Neural progenitor cell (in vitro differentiated cells): Measurements from ENCODE around the gene MYBPC1. TPM values are rescaled to one million over a fixed set of nuclear protein-coding genes. Genes with fewer than 3 reads are reported as not detected.

ENCODE experiments used
- DNase-seq: peaks from one replicate; pipeline ENCODE4 v3.0.0-alpha.2; 2016; ENCODE audit warnings: low spot score
- H2AFZ ChIP-seq: fragments of 200-600 bp; sonication (generic); replicated peaks from 2 replicates; pipeline ENCODE4 v1.6.1; 2016; ENCODE audit warnings: antibody characterized with exemption
- H3F3A ChIP-seq: fragments of 200-600 bp; sonication (generic); 2 replicates; pipeline ENCODE4 v1.6.1; 2016; ENCODE audit warnings: antibody characterized with exemption, low read depth
- H3K27ac ChIP-seq: fragments of 200-600 bp; sonication (generic); 2 replicates; pipeline ENCODE4 v1.5.1; 2016; ENCODE audit warnings: mild to moderate bottlenecking
- H3K27me3 ChIP-seq: fragments of 200-600 bp; sonication (generic); 2 replicates; pipeline ENCODE4 v1.6.1; 2016; ENCODE audit warnings: mild to moderate bottlenecking, moderate library complexity
- H3K36me3 ChIP-seq: fragments of 200-600 bp; sonication (generic); 2 replicates; pipeline ENCODE4 v1.5.1; 2016
- H3K4me1 ChIP-seq: fragments of 200-600 bp; sonication (generic); 2 replicates; pipeline ENCODE4 v1.6.1; 2016; ENCODE audit warnings: mixed run types
- H3K4me2 ChIP-seq: fragments of 200-600 bp; sonication (generic); 2 replicates; pipeline ENCODE4 v1.6.1; 2016
- H3K4me3 ChIP-seq: fragments of 200-600 bp; sonication (generic); 2 replicates; pipeline ENCODE4 v1.5.1; 2016
- H3K79me2 ChIP-seq: fragments of 200-600 bp; sonication (generic); 2 replicates; pipeline ENCODE4 v1.6.1; 2016; ENCODE audit warnings: low read depth
- H3K9ac ChIP-seq: fragments of 200-600 bp; sonication (generic); 2 replicates; pipeline ENCODE4 v1.6.1; 2016
- H3K9me3 ChIP-seq: fragments of 200-600 bp; sonication (generic); 2 replicates; pipeline ENCODE4 v1.5.1; 2016; ENCODE audit warnings: low read depth
- H4K20me1 ChIP-seq: fragments of 200-600 bp; sonication (generic); 2 replicates; pipeline ENCODE4 v1.6.1; 2016; ENCODE audit warnings: low read depth
- H3K27ac Mint-ChIP-seq: 3 replicates; pipeline ENCODE4 v1.8.0; 2021; ENCODE audit warnings: mixed read lengths
- H3K27me3 Mint-ChIP-seq: 2 replicates; pipeline ENCODE4 v1.8.0; 2022; ENCODE audit warnings: low read depth, mild to moderate bottlenecking, inconsistent platforms, moderate library complexity, mixed read lengths; ENCODE audit not compliant: insufficient read depth
- H3K36me3 Mint-ChIP-seq: 3 replicates; pipeline ENCODE4 v1.8.0; 2021; ENCODE audit warnings: mixed read lengths
- H3K4me1 Mint-ChIP-seq: 3 replicates; pipeline ENCODE4 v1.8.0; 2021; ENCODE audit warnings: mixed read lengths
- H3K4me3 Mint-ChIP-seq: 3 replicates; pipeline ENCODE4 v1.8.0; 2021; ENCODE audit warnings: mild to moderate bottlenecking, moderate library complexity, mixed read lengths
- H3K9me3 Mint-ChIP-seq: 3 replicates; pipeline ENCODE4 v1.8.0; 2020; ENCODE audit warnings: mixed read lengths
- EZH2 ChIP-seq: fragments of 200-600 bp; sonication (generic); IDR thresholded peaks from 2 replicates; pipeline ENCODE4 v1.6.1; 2017; ENCODE audit warnings: antibody characterized with exemption, mild to moderate bottlenecking, moderate library complexity
- EZH2phosphoT487 ChIP-seq: fragments of 200-600 bp; sonication (generic); IDR thresholded peaks from 2 replicates; pipeline ENCODE4 v1.6.1; 2017; ENCODE audit warnings: antibody characterized with exemption
- total RNA-seq: library from RNA; depleted of rRNA; stranded (reverse); fragments of >200 nt; gene quantifications from 2 replicates; pipeline ENCODE4 v1.2.3, GENCODE V29; 2015; ENCODE audit warnings: low replicate concordance
- TF ChIP-seq, protein P1 (sequence below): fragments of 200-600 bp; sonication (generic); IDR thresholded peaks from 2 replicates; pipeline ENCODE4 v1.5.1; 2017; ENCODE audit warnings: antibody characterized with exemption, mild to moderate bottlenecking

MYBPC1 gene
- total RNA-seq, 1 donor from 2014 or later: not detected

DNA sequence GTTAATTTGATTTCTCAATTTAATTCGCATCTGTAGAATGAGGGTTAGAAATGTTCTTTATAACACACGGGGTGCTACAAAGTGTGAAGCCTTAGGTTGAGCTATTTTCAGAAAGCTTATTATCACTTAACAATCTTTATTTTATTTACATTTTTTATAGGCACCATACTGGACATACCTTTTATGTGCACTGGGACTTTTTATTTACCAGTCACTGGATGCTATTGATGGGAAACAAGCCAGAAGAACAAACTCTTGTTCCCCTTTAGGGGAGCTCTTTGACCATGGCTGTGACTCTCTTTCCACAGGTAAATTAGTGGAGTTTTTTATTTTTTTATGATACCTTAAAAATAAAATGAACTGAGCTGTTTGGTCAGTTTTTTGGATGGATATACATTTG, 119.2 kb downstream of the MYBPC1 start:
- no peaks in the 10 kb centered on the region for H3K9me3 ChIP-seq
- H3K27ac Mint-ChIP-seq: no peak overlapping the region

DNA sequence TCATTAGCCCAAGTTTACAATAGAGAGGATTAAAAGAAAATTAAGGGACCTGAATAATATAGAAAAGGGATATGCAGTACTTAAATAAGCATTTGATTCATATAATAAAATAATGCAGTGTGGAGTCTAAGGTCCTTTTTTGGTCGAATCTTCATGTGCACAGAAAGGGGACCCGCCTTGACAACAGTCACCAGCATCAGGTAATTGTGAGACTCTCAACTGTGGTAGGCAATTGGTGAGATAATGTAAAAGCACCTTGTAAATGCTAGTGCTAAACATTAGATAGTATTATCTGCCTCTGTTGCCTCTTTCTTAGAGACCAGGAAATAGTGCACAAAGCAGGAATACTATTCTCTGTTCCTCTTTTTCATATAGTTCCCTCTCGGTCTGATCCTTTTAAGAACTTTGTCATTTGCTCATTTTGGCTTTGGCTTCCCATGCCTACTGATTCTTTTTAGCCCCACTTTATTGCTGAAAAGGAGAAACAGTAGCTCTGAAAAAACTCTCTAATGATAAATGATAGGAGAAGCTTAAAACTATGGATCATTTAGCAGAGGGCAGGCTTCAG, 120.2 kb downstream of the MYBPC1 start:
- DNase-seq: no peak
- H3K4me1 Mint-ChIP-seq: peaks cover 19% of the 10 kb centered on the region
- no peak overlapping the region for H2AFZ ChIP-seq
- H3F3A ChIP-seq: no peaks in the 10 kb centered on the region
- H3K9me3 Mint-ChIP-seq: no peaks in the 10 kb centered on the region
- peaks cover 3% of the 10 kb centered on the region for H3K27me3 Mint-ChIP-seq
- H3K9ac ChIP-seq: no peak overlapping the region
- no peak overlapping the region for H3K27ac Mint-ChIP-seq
- no peaks in the 10 kb centered on the region for H3K36me3 ChIP-seq
- no peak overlapping the region for H3K4me3 Mint-ChIP-seq
- H3K27me3 ChIP-seq: no peaks in the 10 kb centered on the region
- no peaks in the 10 kb centered on the region for H3K79me2 ChIP-seq
- no peaks in the 10 kb centered on the region for H3K9me3 ChIP-seq
- TF ChIP-seq EZH2 (no peak), EZH2phosphoT487 (no peak)
- TF ChIP-seq, protein P1, sequence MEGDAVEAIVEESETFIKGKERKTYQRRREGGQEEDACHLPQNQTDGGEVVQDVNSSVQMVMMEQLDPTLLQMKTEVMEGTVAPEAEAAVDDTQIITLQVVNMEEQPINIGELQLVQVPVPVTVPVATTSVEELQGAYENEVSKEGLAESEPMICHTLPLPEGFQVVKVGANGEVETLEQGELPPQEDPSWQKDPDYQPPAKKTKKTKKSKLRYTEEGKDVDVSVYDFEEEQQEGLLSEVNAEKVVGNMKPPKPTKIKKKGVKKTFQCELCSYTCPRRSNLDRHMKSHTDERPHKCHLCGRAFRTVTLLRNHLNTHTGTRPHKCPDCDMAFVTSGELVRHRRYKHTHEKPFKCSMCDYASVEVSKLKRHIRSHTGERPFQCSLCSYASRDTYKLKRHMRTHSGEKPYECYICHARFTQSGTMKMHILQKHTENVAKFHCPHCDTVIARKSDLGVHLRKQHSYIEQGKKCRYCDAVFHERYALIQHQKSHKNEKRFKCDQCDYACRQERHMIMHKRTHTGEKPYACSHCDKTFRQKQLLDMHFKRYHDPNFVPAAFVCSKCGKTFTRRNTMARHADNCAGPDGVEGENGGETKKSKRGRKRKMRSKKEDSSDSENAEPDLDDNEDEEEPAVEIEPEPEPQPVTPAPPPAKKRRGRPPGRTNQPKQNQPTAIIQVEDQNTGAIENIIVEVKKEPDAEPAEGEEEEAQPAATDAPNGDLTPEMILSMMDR: no peak
- H3K4me3 ChIP-seq: no peak overlapping the region
- no peak overlapping the region for H3K4me2 ChIP-seq
- no peaks in the 10 kb centered on the region for H3K4me1 ChIP-seq
- no peak overlapping the region for H3K27ac ChIP-seq
- H3K36me3 Mint-ChIP-seq: peaks cover 2% of the 10 kb centered on the region
- no peaks in the 10 kb centered on the region for H4K20me1 ChIP-seq

More for the DNA sequence above, 119.2 kb downstream of the MYBPC1 start:
- Histone ChIP-seq H3K79me2 (no peaks in the 10 kb centered on the region), H3K27me3 (no peaks in the 10 kb centered on the region), H3F3A (no peaks in the 10 kb centered on the region), H3K4me2 (no peak overlapping the region), H3K4me1 (no peaks in the 10 kb centered on the region), H2AFZ (no peak overlapping the region), H3K36me3 (no peaks in the 10 kb centered on the region), H3K9ac (no peak overlapping the region), H3K27ac (no peak overlapping the region), H4K20me1 (no peaks in the 10 kb centered on the region), H3K4me3 (no peak overlapping the region)
- TF ChIP-seq EZH2phosphoT487 (no peak), EZH2 (no peak)
- TF ChIP-seq, protein P1: no peak
- DNase-seq: no peak
- H3K4me3 Mint-ChIP-seq: no peak overlapping the region
- H3K36me3 Mint-ChIP-seq: peaks cover 2% of the 10 kb centered on the region
- peaks cover 3% of the 10 kb centered on the region for H3K27me3 Mint-ChIP-seq
- peaks cover 19% of the 10 kb centered on the region for H3K4me1 Mint-ChIP-seq
- no peaks in the 10 kb centered on the region for H3K9me3 Mint-ChIP-seq

DNA sequence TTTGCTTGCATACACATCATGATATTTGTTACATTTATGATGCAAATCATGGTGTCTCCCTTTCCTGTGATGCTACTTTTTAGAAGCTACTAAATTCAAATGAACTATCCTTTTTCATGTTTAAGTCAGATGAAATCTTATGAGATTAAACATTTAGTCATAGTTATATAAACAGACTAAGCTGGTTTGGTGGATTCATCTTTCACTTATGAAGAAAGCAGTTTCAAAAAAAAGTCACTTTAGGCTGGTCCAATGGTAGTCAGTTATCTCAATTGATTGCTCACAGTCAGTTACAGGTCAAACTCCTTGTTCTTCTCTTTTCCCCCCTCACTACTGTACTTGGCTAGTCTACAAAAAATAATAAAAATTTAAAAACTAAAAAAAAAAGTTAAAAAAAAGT, 124.8 kb downstream of the MYBPC1 start:
- no peak for DNase-seq
- Histone ChIP-seq H3K36me3 (no peaks in the 10 kb centered on the region), H3K27ac (no peak overlapping the region), H3K9me3 (no peaks in the 10 kb centered on the region), H3K27me3 (no peaks in the 10 kb centered on the region), H4K20me1 (no peaks in the 10 kb centered on the region), H3K9ac (no peak overlapping the region), H2AFZ (no peak overlapping the region), H3K79me2 (no peaks in the 10 kb centered on the region), H3K4me1 (no peaks in the 10 kb centered on the region), H3K4me3 (no peak overlapping the region), H3F3A (no peaks in the 10 kb centered on the region), H3K4me2 (no peak overlapping the region)
- H3K4me1 Mint-ChIP-seq: no peaks in the 10 kb centered on the region
- H3K4me3 Mint-ChIP-seq: no peak overlapping the region
- H3K9me3 Mint-ChIP-seq: no peaks in the 10 kb centered on the region
- H3K27ac Mint-ChIP-seq: no peak overlapping the region
- peaks cover 3% of the 10 kb centered on the region for H3K36me3 Mint-ChIP-seq
- H3K27me3 Mint-ChIP-seq: no peaks in the 10 kb centered on the region
- TF ChIP-seq EZH2 (no peak), EZH2phosphoT487 (no peak)
- TF ChIP-seq, protein P1: no peak
